Upper lobe of left lung (tissue), 6 donors: ENCODE measurements around the gene KCNIP3. TPM values are rescaled to one million over a fixed set of nuclear protein-coding genes. Genes with fewer than 3 reads are reported as not detected.
"Not testable (repeated sequence)": the region's sequence is repeated elsewhere in the genome, so short reads cannot be mapped to it uniquely, and the experiment has no call there.

Experiments
- ATAC-seq, 2 donors: fragments of 200-7000 bp; cut with Tn5 transposase; one replicate each; pipeline ENCODE4 v1.9.1; 2022; ENCODE audit warnings: mild to moderate bottlenecking in 2 of 2, moderate library complexity in 2 of 2; ENCODE audit not compliant: low FRiP score in 2 of 2
- DNase-seq, 2 donors: peaks; one replicate each; pipeline ENCODE4 v3.0.0-alpha.2; 2019 to 2020
- H3K27ac ChIP-seq, 4 donors: fragments of 200-600 bp; sonication (generic); one replicate each; pipeline ENCODE4 v1.5.1; 2016 to 2019
- H3K27me3 ChIP-seq, 4 donors: fragments of 200-600 bp; sonication (generic); one replicate each; pipeline ENCODE4 v1.5.1; 2017 to 2019
- H3K36me3 ChIP-seq, 4 donors: fragments of 200-600 bp; sonication (generic); one replicate each; pipeline ENCODE4 v1.5.1; 2016 to 2019
- H3K4me1 ChIP-seq, 4 donors: fragments of 200-600 bp; sonication (generic); one replicate each; pipeline ENCODE4 v1.5.1; 2018 to 2019
- H3K4me3 ChIP-seq, 4 donors: fragments of 200-600 bp; sonication (generic); one replicate each; pipeline ENCODE4 v1.5.1; 2017 to 2019; ENCODE audit warnings: mild to moderate bottlenecking in 2 of 4, moderate library complexity in 1 of 4
- H3K9me3 ChIP-seq, 4 donors: fragments of 200-600 bp; sonication (generic); one replicate each; pipeline ENCODE4 v1.5.1; 2018 to 2019
- CTCF ChIP-seq, 6 experiments: fragments of 450-650 bp in 4 of 6; fragments of 200-600 bp in 2 of 6; sonication (generic) in 2 of 6; IDR thresholded peaks; one replicate each; pipeline ENCODE4 v1.5.1; 2016 to 2019; ENCODE audit warnings: antibody characterized with exemption in 6 of 6
- EP300 ChIP-seq, 4 donors: sonication (generic); formaldehyde crosslinking; IDR thresholded peaks; one replicate each; pipeline ENCODE4 v1.5.1; 2017; ENCODE audit warnings: antibody characterized with exemption in 4 of 4, control low read depth in 2 of 4
- POLR2A ChIP-seq, 4 donors: fragments of 450-650 bp; IDR thresholded peaks; one replicate each; pipeline ENCODE4 v1.5.1; 2016 to 2017; ENCODE audit warnings: antibody characterized with exemption in 4 of 4, mild to moderate bottlenecking in 2 of 4
- POLR2AphosphoS5 ChIP-seq, 2 donors: sonication (generic); formaldehyde crosslinking; IDR thresholded peaks; one replicate each; pipeline ENCODE4 v1.5.1; 2017; ENCODE audit warnings: antibody characterized with exemption in 2 of 2
- WGBS, 2 donors: methylation state at CpG; one replicate each; pipeline ENCODE4 v1.1.5; 2017 to 2018; 5-methylcytosine and 5-hydroxymethylcytosine counted together
- total RNA-seq, 6 donors: library from RNA; depleted of rRNA in 4 of 6; stranded (reverse); fragments of >200 nt in 4 of 6; gene quantifications; one replicate each; pipeline versions ENCODE4 v1.1.0 to v1.2.1, GENCODE V29; 2016 to 2021
- donor health status: DM: no; HTN: no; CAD: no; lungs with moderate emphysema.
- donor health status: DM: no; HTN: yes; CAD: no; lungs with severe emphysema.

KCNIP3 gene
- total RNA-seq, 6 donors from 2014 or later: 1.0 to 5.9 (median 2.5) TPM

- DNase-seq: peak in 1 of 2 donors; percentile 10
- WGBS, 2 donors: 80 to 100% methylated on average over 1 to 8 of the region's 8 CpGs
Measured at GRCh38 chr2:95354925-95355324, 57.8 kb downstream of the KCNIP3 start.

GRCh38 chr2:95355486-95355885 is 58.3 kb downstream of the KCNIP3 start:
- DNase-seq, H3K9me3 ChIP-seq, H3K4me1 ChIP-seq, ATAC-seq, H3K4me3 ChIP-seq, H3K27me3 ChIP-seq, H3K27ac ChIP-seq, H3K36me3 ChIP-seq: not testable (repeated sequence)
- WGBS, 2 donors: 89 to 100% methylated on average over 4 to 5 of the region's 5 CpGs

More at GRCh38 chr2:95354925-95355324, 57.8 kb downstream of the KCNIP3 start:
- TF ChIP-seq POLR2AphosphoS5 (IDR thresholded peaks at IDR 0.05) (no peak), EP300 (IDR thresholded peaks at IDR 0.05) (no peak), POLR2A (IDR thresholded peaks at IDR 0.05) (no peak), CTCF (IDR thresholded peaks at IDR 0.05) (no peak)
- no peak for ATAC-seq
- H3K27ac ChIP-seq: no peak overlapping the region
- no peaks in the 10 kb centered on the region for H3K36me3 ChIP-seq
- no peak overlapping the region for H3K4me3 ChIP-seq
- no peaks in the 10 kb centered on the region for H3K9me3 ChIP-seq
- H3K4me1 ChIP-seq: no peaks in the 10 kb centered on the region
- H3K27me3 ChIP-seq: no peaks in the 10 kb centered on the region

GRCh38 chr2:95356821-95357700 is 59.9 kb downstream of the KCNIP3 start:
- DNase-seq: peak; percentile 11 to 38
- no peaks in the 10 kb centered on the region for H3K27me3 ChIP-seq
- WGBS, 2 donors: 89 to 100% methylated on average over 2 to 12 of the region's 12 CpGs
- H3K9me3 ChIP-seq: no peaks in the 10 kb centered on the region
- no peaks in the 10 kb centered on the region for H3K4me1 ChIP-seq
- no peak for TF ChIP-seq POLR2AphosphoS5 (IDR thresholded peaks at IDR 0.05)
- TF ChIP-seq CTCF (IDR thresholded peaks at IDR 0.05): no peak
- no peak for TF ChIP-seq POLR2A (IDR thresholded peaks at IDR 0.05)
- TF ChIP-seq EP300 (IDR thresholded peaks at IDR 0.05): no peak
- no peaks in the 10 kb centered on the region for H3K36me3 ChIP-seq
- no peak overlapping the region for H3K4me3 ChIP-seq
- no peak overlapping the region for H3K27ac ChIP-seq
- no peak for ATAC-seq

- ATAC-seq (no peak), DNase-seq (peak in 1 of 2 donors; percentile 17)
- 93 to 94% methylated on average over 6 of the region's 6 CpGs for WGBS, 2 donors
- no peaks in the 10 kb centered on the region for H3K36me3 ChIP-seq
- no peaks in the 10 kb centered on the region for H3K27me3 ChIP-seq
- no peak overlapping the region for H3K4me3 ChIP-seq
- no peaks in the 10 kb centered on the region for H3K4me1 ChIP-seq
- no peak overlapping the region for H3K27ac ChIP-seq
- TF ChIP-seq EP300 (IDR thresholded peaks at IDR 0.05) (no peak), CTCF (IDR thresholded peaks at IDR 0.05) (no peak), POLR2A (IDR thresholded peaks at IDR 0.05) (no peak), POLR2AphosphoS5 (IDR thresholded peaks at IDR 0.05) (no peak)
- H3K9me3 ChIP-seq: no peaks in the 10 kb centered on the region
Measured at GRCh38 chr2:95357717-95358280, 60.7 kb downstream of the KCNIP3 start.

GRCh38 chr2:95359031-95359430 is 61.9 kb downstream of the KCNIP3 start:
- Histone ChIP-seq H3K9me3 (no peaks in the 10 kb centered on the region), H3K27me3 (no peaks in the 10 kb centered on the region), H3K4me1 (no peaks in the 10 kb centered on the region), H3K4me3 (no peak overlapping the region), H3K36me3 (no peaks in the 10 kb centered on the region), H3K27ac (no peak overlapping the region)
- TF ChIP-seq POLR2AphosphoS5 (IDR thresholded peaks at IDR 0.05) (no peak), CTCF (IDR thresholded peaks at IDR 0.05) (no peak)
- 78 to 86% methylated on average over 3 of the region's 3 CpGs for WGBS, 2 donors
- DNase-seq: no peak
- ATAC-seq: peak in 1 of 2 donors; percentile 77
